ENCODE measurements around the gene DUS3L.
"Not testable (repeated sequence)": the region's sequence is repeated elsewhere in the genome, so short reads cannot be mapped to it uniquely, and the experiment has no call there.

The DUS3L gene

GRCh38 chr19:5799247-5800241 is 8.6 kb upstream of the DUS3L start:
- no peak for DNase-seq (ENCODE audit: low read depth in 2 of 2)

- DNase-seq (ENCODE audit: low read depth in 2 of 2), result no peak
These were observed 7.3 kb upstream of the DUS3L start for GRCh38 chr19:5798244-5798643.

- DNase-seq (ENCODE audit: low read depth in 2 of 2), result no peak
These were observed 4.5 kb upstream of the DUS3L start for GRCh38 chr19:5795382-5795919.

- DNase-seq (ENCODE audit: low read depth in 2 of 2), result no peak
These were observed 2.2 kb upstream of the DUS3L start for GRCh38 chr19:5793188-5793587.

GRCh38 chr19:5792224-5792623 is 1.3 kb upstream of the DUS3L start:
- DNase-seq (ENCODE audit: low read depth in 2 of 2), result no peak

GRCh38 chr19:5789886-5790558 is 941 bp downstream of the DUS3L start:
- DNase-seq (ENCODE audit: low read depth in 2 of 2), result no peak

- no peak for DNase-seq (ENCODE audit: low read depth in 2 of 2)
These were observed 1.6 kb downstream of the DUS3L start for GRCh38 chr19:5789351-5789761.

- no peak for DNase-seq (ENCODE audit: low read depth in 2 of 2)
These were observed 2.5 kb downstream of the DUS3L start for GRCh38 chr19:5788422-5788821.

GRCh38 chr19:5787409-5788182 is 3.4 kb downstream of the DUS3L start:
- no peak for DNase-seq (ENCODE audit: low read depth in 2 of 2)

GRCh38 chr19:5786593-5787408 is 4.2 kb downstream of the DUS3L start:
- no peak for DNase-seq (ENCODE audit: low read depth in 2 of 2)

- no peak for DNase-seq (ENCODE audit: low read depth in 2 of 2)
These were observed 5.5 kb downstream of the DUS3L start for GRCh38 chr19:5785423-5785822.

- DNase-seq (ENCODE audit: low read depth in 2 of 2), result no peak
These were observed 6.3 kb downstream of the DUS3L start, which contains the start of gene PRR22 for GRCh38 chr19:5784581-5785147. Gene PRR22, minus strand, starts transcription at chr19:5784746. Its CDS starts 86 bp downstream, at chr19:5784660.

GRCh38 chr19:5782945-5783919 is 7.7 kb downstream of the DUS3L start:
- no peak for DNase-seq (ENCODE audit: low read depth in 2 of 2)

- no peak for DNase-seq (ENCODE audit: low read depth in 2 of 2)
These were observed 8.6 kb downstream of the DUS3L start for GRCh38 chr19:5782322-5782721.

GRCh38 chr19:5780916-5781315 is 10.0 kb downstream of the DUS3L start:
- DNase-seq (ENCODE audit: low read depth in 2 of 2), result not testable (repeated sequence)

- no peak for DNase-seq (ENCODE audit: low read depth in 2 of 2)
These were observed 12.6 kb downstream of the DUS3L start for GRCh38 chr19:5778402-5778801.

- DNase-seq (ENCODE audit: low read depth in 2 of 2), result no peak
These were observed 15.2 kb downstream of the DUS3L start for GRCh38 chr19:5775668-5776309.

- DNase-seq (ENCODE audit: low read depth in 2 of 2), result no peak
These were observed 16.0 kb downstream of the DUS3L start for GRCh38 chr19:5774921-5775320.

GRCh38 chr19:5773276-5773675 is 17.7 kb downstream of the DUS3L start:
- DNase-seq (ENCODE audit: low read depth in 2 of 2), result no peak
